CD14-positive monocyte (primary cell): ENCODE measurements around the gene ZC3H11A. TPM values are rescaled to one million over a fixed set of nuclear protein-coding genes. Genes with fewer than 3 reads are reported as not detected.

ENCODE experiments used
- DNase-seq, 3 donors: peaks; one replicate each; pipeline ENCODE4 v3.0.0-alpha.2; 2011 to 2022
- H2AFZ ChIP-seq: 2 replicates; pipeline ENCODE4 v1.6.0; 2012; ENCODE audit warnings: mild to moderate bottlenecking, low read depth, low read length, inconsistent platforms; ENCODE audit not compliant: insufficient read depth, poor library complexity, severe bottlenecking
- H3K27ac ChIP-seq, 2 donors: 1 replicate in 1 of 2; 2 replicates in 1 of 2; pipeline ENCODE4 v1.5.1; 2012 to 2013; ENCODE audit warnings: low read length in 2 of 2, control low read depth in 1 of 2, inconsistent platforms in 1 of 2, low read depth in 1 of 2, mild to moderate bottlenecking in 1 of 2
- H3K27me3 ChIP-seq, 2 donors: one replicate each; pipeline versions ENCODE4 v1.6.0 to v1.6.1; 2011 to 2013; ENCODE audit warnings: low read length in 2 of 2; ENCODE audit not compliant: control insufficient read depth in 2 of 2, insufficient read depth in 2 of 2
- H3K36me3 ChIP-seq, 2 donors: replicated peaks in 1 of 2; 1 replicate in 1 of 2; 2 replicates in 1 of 2; pipeline versions ENCODE4 v1.5.1 to v1.6.1; 2012 to 2013; ENCODE audit warnings: low read length in 2 of 2, control low read depth in 1 of 2, inconsistent platforms in 1 of 2, mild to moderate bottlenecking in 1 of 2; ENCODE audit not compliant: insufficient read depth in 2 of 2, control insufficient read depth in 1 of 2
- H3K4me1 ChIP-seq, 2 donors: 1 replicate in 1 of 2; 2 replicates in 1 of 2; pipeline versions ENCODE4 v1.5.1 to v1.6.1; 2012 to 2013; ENCODE audit warnings: low read length in 2 of 2, control low read depth in 1 of 2, inconsistent platforms in 1 of 2, mild to moderate bottlenecking in 1 of 2, moderate library complexity in 1 of 2; ENCODE audit not compliant: insufficient read depth in 2 of 2, control insufficient read depth in 1 of 2
- H3K4me2 ChIP-seq: replicated peaks from 2 replicates; pipeline ENCODE3; 2012; ENCODE audit warnings: low read length, moderate library complexity, mild to moderate bottlenecking; ENCODE audit not compliant: poor library complexity, severe bottlenecking; ENCODE audit errors: extremely low read depth
- H3K4me3 ChIP-seq, 3 experiments: fragments of 200-600 bp in 1 of 3; sonication (generic) in 1 of 3; replicated peaks in 1 of 3; 1 replicate in 2 of 3; 2 replicates in 1 of 3; pipeline ENCODE4 v1.5.1; 2011 to 2013; ENCODE audit warnings: low read length in 3 of 3, mild to moderate bottlenecking in 3 of 3, control low read depth in 2 of 3, low read depth in 2 of 3, inconsistent platforms in 1 of 3, moderate library complexity in 1 of 3
- H3K79me2 ChIP-seq: 2 replicates; pipeline ENCODE4 v1.6.0; 2012; ENCODE audit warnings: mild to moderate bottlenecking, control low read depth, inconsistent platforms, low read length, moderate library complexity; ENCODE audit not compliant: insufficient read depth
- H3K9ac ChIP-seq: 2 replicates; pipeline ENCODE4 v1.6.0; 2017; ENCODE audit warnings: low read length, mild to moderate bottlenecking; ENCODE audit not compliant: insufficient read depth, poor library complexity, severe bottlenecking
- H3K9me3 ChIP-seq, 2 donors: replicated peaks in 1 of 2; 1 replicate in 1 of 2; 2 replicates in 1 of 2; pipeline versions ENCODE4 v1.5.1 to v1.6.1; 2012 to 2013; ENCODE audit warnings: low read length in 2 of 2, control low read depth in 1 of 2; ENCODE audit not compliant: control insufficient read depth in 1 of 2, insufficient read depth in 1 of 2
- H4K20me1 ChIP-seq: 2 replicates; pipeline ENCODE4 v1.6.0; 2012; ENCODE audit warnings: mild to moderate bottlenecking, low read length, control low read depth, moderate library complexity; ENCODE audit not compliant: insufficient read depth
- H3K27ac Mint-ChIP-seq, 7 donors: one replicate each; pipeline ENCODE4 v1.8.0; 2020; ENCODE audit warnings: mild to moderate bottlenecking in 7 of 7, mixed read lengths in 7 of 7, moderate library complexity in 6 of 7, inconsistent platforms in 2 of 7
- H3K27me3 Mint-ChIP-seq, 3 donors: one replicate each; pipeline ENCODE4 v1.8.0; 2021 to 2022; ENCODE audit warnings: low read depth in 3 of 3, mild to moderate bottlenecking in 3 of 3, mixed read lengths in 3 of 3, moderate library complexity in 3 of 3, inconsistent platforms in 1 of 3
- H3K36me3 Mint-ChIP-seq, 2 donors: one replicate each; pipeline ENCODE4 v1.8.0; 2020; ENCODE audit warnings: mixed read lengths in 2 of 2, inconsistent platforms in 1 of 2, mild to moderate bottlenecking in 1 of 2
- H3K4me1 Mint-ChIP-seq: one replicate; pipeline ENCODE4 v1.8.0; 2020; ENCODE audit warnings: mild to moderate bottlenecking, mixed read lengths
- H3K4me3 Mint-ChIP-seq, 2 donors: one replicate each; pipeline ENCODE4 v1.8.0; 2020; ENCODE audit warnings: mild to moderate bottlenecking in 2 of 2, mixed read lengths in 2 of 2, moderate library complexity in 1 of 2
- H3K9me3 Mint-ChIP-seq, 7 donors: one replicate each; pipeline ENCODE4 v1.8.0; 2020 to 2022; ENCODE audit warnings: mixed read lengths in 7 of 7, mild to moderate bottlenecking in 6 of 7, moderate library complexity in 6 of 7, inconsistent platforms in 2 of 7
- WGBS: methylation state at CpG from one replicate; pipeline ENCODE4 v1.1.5; 2013; ENCODE audit warnings: missing lambda C conversion rate; ENCODE audit not compliant: insufficient coverage; 5-methylcytosine and 5-hydroxymethylcytosine counted together
- intact Hi-C, 2 donors: fragments of 100-400 bp; cut with micrococcal nuclease; formaldehyde crosslinking; loops; one replicate each; pipeline versions ENCODE4 v1.15.0 to v1.15.1; 2023
- polyA plus RNA-seq, 3 donors: library from polyadenylated mRNA; depleted of rRNA in 1 of 3; unstranded in 2 of 3; stranded (reverse) in 1 of 3; fragments of 300-500 nt in 2 of 3; fragments of >200 nt in 1 of 3; fragmentation: Illumina TruSeq in 2 of 3; gene quantifications; 1 replicate in 2 of 3; 2 replicates in 1 of 3; pipeline ENCODE4 v1.2.3, GENCODE V29; 2012 to 2021
- TF ChIP-seq, protein P1 (sequence below): fragments of 200-600 bp; IDR thresholded peaks from one replicate; pipeline ENCODE4 v1.8.0; 2022; ENCODE audit warnings: antibody characterized with exemption, mild to moderate bottlenecking

ZC3H11A gene
- polyA plus RNA-seq, 3 donors, result 17.8 to 59.0 (median 23.2) TPM

DNA sequence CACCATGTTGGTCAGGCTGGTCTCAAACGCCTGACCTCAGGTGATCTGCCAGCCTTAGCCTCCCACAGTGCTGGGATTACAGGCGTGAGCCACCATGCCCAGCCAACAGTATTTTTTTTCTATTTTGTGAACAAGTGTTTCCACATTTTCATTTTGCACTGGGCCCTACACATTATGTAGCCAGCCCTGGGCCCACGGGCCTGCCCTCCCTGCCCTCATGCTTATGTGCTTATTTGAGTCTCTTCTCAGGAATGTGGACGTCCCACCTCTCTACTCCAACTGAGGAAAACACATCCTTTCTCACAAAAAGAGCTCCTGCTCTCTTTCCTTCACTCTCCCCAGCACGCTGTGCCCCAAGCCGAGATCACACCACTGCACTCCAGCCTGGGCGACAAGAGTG is 13.5 kb upstream of the ZC3H11A start:
- H3K4me1 Mint-ChIP-seq, result peaks cover 4% of the 10 kb centered on the region
- H3K36me3 ChIP-seq, result no peaks in the 10 kb centered on the region
- H3K9me3 Mint-ChIP-seq, result peaks cover 0 to 2% (median 0%) of the 10 kb centered on the region in 7 donors
- WGBS, result 100% methylated on average over 1 of the region's 7 CpGs
- no peak overlapping the region for H3K4me3 ChIP-seq
- H3K79me2 ChIP-seq, result no peaks in the 10 kb centered on the region
- no peak overlapping the region for H3K4me3 Mint-ChIP-seq
- no peak overlapping the region for H3K9ac ChIP-seq
- H4K20me1 ChIP-seq, result no peaks in the 10 kb centered on the region
- no peaks in the 10 kb centered on the region for H3K27me3 ChIP-seq
- H3K27ac ChIP-seq, result no peak overlapping the region
- H3K4me2 ChIP-seq, result no peak overlapping the region
- peaks cover 0 to 1% (median 0%) of the 10 kb centered on the region in 3 donors for H3K27me3 Mint-ChIP-seq
- no peak for DNase-seq
- H2AFZ ChIP-seq, result no peak overlapping the region
- TF ChIP-seq, protein P1, sequence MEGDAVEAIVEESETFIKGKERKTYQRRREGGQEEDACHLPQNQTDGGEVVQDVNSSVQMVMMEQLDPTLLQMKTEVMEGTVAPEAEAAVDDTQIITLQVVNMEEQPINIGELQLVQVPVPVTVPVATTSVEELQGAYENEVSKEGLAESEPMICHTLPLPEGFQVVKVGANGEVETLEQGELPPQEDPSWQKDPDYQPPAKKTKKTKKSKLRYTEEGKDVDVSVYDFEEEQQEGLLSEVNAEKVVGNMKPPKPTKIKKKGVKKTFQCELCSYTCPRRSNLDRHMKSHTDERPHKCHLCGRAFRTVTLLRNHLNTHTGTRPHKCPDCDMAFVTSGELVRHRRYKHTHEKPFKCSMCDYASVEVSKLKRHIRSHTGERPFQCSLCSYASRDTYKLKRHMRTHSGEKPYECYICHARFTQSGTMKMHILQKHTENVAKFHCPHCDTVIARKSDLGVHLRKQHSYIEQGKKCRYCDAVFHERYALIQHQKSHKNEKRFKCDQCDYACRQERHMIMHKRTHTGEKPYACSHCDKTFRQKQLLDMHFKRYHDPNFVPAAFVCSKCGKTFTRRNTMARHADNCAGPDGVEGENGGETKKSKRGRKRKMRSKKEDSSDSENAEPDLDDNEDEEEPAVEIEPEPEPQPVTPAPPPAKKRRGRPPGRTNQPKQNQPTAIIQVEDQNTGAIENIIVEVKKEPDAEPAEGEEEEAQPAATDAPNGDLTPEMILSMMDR, result no peak
- H3K27ac Mint-ChIP-seq, result peak overlapping the region in 1 of 7 donors; percentile 24
- H3K36me3 Mint-ChIP-seq, result no peaks in the 10 kb centered on the region
- no peaks in the 10 kb centered on the region for H3K4me1 ChIP-seq
- H3K9me3 ChIP-seq, result no peaks in the 10 kb centered on the region
- intact Hi-C loops, result no loop called here

DNA sequence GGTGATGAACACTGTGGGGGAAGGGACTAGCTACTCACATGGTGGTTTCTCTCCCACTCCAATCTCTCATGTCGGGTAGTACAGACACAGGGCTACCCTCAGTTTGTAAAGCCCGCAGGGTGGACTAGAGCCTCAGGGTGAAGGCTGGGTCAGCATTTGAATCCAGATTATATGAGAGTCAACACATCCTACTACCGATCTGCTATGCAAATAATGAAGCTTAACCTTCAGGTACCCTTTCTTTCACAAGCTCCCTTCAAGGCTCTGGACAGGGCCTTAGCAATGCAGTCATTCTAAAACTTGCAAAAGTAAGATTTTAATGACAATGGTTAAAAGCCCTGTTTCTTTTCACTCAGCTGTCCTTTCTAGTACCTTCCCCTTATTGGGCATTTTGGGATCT is 5.5 kb upstream of the ZC3H11A start:
- TF ChIP-seq, protein P1, result no peak
- Mint-ChIP-seq H3K36me3 (no peaks in the 10 kb centered on the region), H3K4me1 (peaks cover 3% of the 10 kb centered on the region), H3K27me3 (no peaks in the 10 kb centered on the region), H3K27ac (no peak overlapping the region), H3K4me3 (no peak overlapping the region), H3K9me3 (no peaks in the 10 kb centered on the region)
- Histone ChIP-seq H3K9ac (no peak overlapping the region), H3K79me2 (no peaks in the 10 kb centered on the region), H2AFZ (no peak overlapping the region), H3K4me3 (no peak overlapping the region), H4K20me1 (no peaks in the 10 kb centered on the region), H3K27ac (no peak overlapping the region), H3K4me1 (peaks cover 5% of the 10 kb centered on the region in 2 donors), H3K36me3 (no peaks in the 10 kb centered on the region), H3K27me3 (no peaks in the 10 kb centered on the region), H3K9me3 (no peaks in the 10 kb centered on the region), H3K4me2 (no peak overlapping the region)
- intact Hi-C loops, result loop anchor here in 1 of 2 donors (10.0 kb wide), 1 partner anchor 45 kb away; no protein-coding TSS in a partner anchor
- DNase-seq, result no peak
- WGBS, result 60% methylated on average over 1 of the region's 3 CpGs
